Adrenal gland (tissue), 12 donors: ENCODE data around the gene SYT7. TPM values are rescaled to one million over a fixed set of nuclear protein-coding genes. Genes with fewer than 3 reads are reported as not detected.
A peak's percentile ranks its signal among the peaks of the same experiment; 100 is the strongest.

Experiments
- DNase-seq, 7 donors: peaks; one replicate each; pipeline ENCODE4 v3.0.0-alpha.2; 2019 to 2020
- H3K27ac ChIP-seq, 5 donors: fragments of 200-600 bp; sonication (generic) in 4 of 5; 1 replicate in 3 of 5; 2 replicates in 2 of 5; pipeline versions ENCODE4 v1.5.1 to v1.8.0; 2016 to 2020; ENCODE audit warnings: mild to moderate bottlenecking in 1 of 5
- H3K27me3 ChIP-seq: fragments of 200-600 bp; 2 replicates; pipeline ENCODE4 v1.8.0; 2021
- H3K36me3 ChIP-seq, 2 donors: fragments of 200-600 bp; replicated peaks in 1 of 2; 1 replicate in 1 of 2; 2 replicates in 1 of 2; pipeline versions ENCODE4 v1.5.1 to v1.8.0; 2018 to 2022
- H3K4me1 ChIP-seq, 2 donors: fragments of 200-600 bp; replicated peaks in 1 of 2; 1 replicate in 1 of 2; 2 replicates in 1 of 2; pipeline versions ENCODE4 v1.5.1 to v1.8.0; 2018 to 2021
- H3K4me3 ChIP-seq, 4 donors: fragments of 200-600 bp; sonication (generic) in 3 of 4; one replicate each; pipeline ENCODE4 v1.5.1; 2016 to 2018
- H3K9me3 ChIP-seq, 3 donors: fragments of 200-600 bp; sonication (generic) in 1 of 3; replicated peaks in 1 of 3; 1 replicate in 2 of 3; 2 replicates in 1 of 3; pipeline versions ENCODE4 v1.5.1 to v1.8.0; 2016 to 2021
- POLR2A ChIP-seq, 2 donors: fragments of 450-650 bp; IDR thresholded peaks; one replicate each; pipeline ENCODE4 v1.6.1; 2017; ENCODE audit warnings: antibody characterized with exemption in 2 of 2, mild to moderate bottlenecking in 2 of 2, moderate library complexity in 1 of 2
- WGBS, 4 donors: extraction: QIAGEN DNeasy Blood & Tissue Kit in 2 of 4; methylation state at CpG; one replicate each; pipeline versions ENCODE4 v1.1.5 to v1.1.7; 2013 to 2017; 5-methylcytosine and 5-hydroxymethylcytosine counted together
- intact Hi-C, 2 donors: fragments of 100-400 bp; cut with DNase I; formaldehyde crosslinking; loops; one replicate each; pipeline versions ENCODE4 v1.14.1 to v1.15.0; 2022 to 2023
- polyA plus RNA-seq, 3 donors: library from polyadenylated mRNA; stranded (reverse); fragments of 200-250 nt in 2 of 3; fragments of 350-450 nt in 1 of 3; fragmentation: Illumina TruSeq in 1 of 3; extraction: RNeasy Lipid Tissue Mini Kit (QIAGEN cat#74804) in 1 of 3; gene quantifications; one replicate each; pipeline ENCODE4 v1.2.3, GENCODE V29; 2013 to 2014
- total RNA-seq, 9 donors: library from RNA; depleted of rRNA in 4 of 9; stranded (reverse); fragments of >200 nt in 4 of 9; fragments of 120-200 nt in 1 of 9; fragmentation: NEBNext Ultra II Directional in 1 of 9; extraction: Animal tissue kit (Norgen Biotek cat#: 25700) in 1 of 9; gene quantifications; one replicate each; pipeline versions ENCODE4 v1.1.0 to v1.2.4, GENCODE V29; 2013 to 2023
- TF ChIP-seq, protein P1 (sequence below), 6 experiments: fragments of 450-650 bp in 4 of 6; fragments of 200-600 bp in 2 of 6; sonication (generic) in 1 of 6; IDR thresholded peaks; 1 replicate in 5 of 6; 2 replicates in 1 of 6; pipeline versions ENCODE4 v1.5.1 to v1.8.0; 2016 to 2021; ENCODE audit warnings: antibody characterized with exemption in 6 of 6, mild to moderate bottlenecking in 2 of 6, moderate library complexity in 1 of 6
- donor health status: healthy with polysubstance abuse.
- donor health status: Bipolar disorder and iron deficiency.
- donor health status: DM: yes; HTN: yes; CAD: no.
- donor health status: DM: no; HTN: no; CAD: no.
- donor health status: DM: no; HTN: no; CAD: no.
- donor health status: DM: yes; HTN: yes; CAD: no.

SYT7 gene
- total and polyA plus RNA-seq, 12 donors: 0.09 to 6.8 (median 1.3) TPM; not detected in 1

GRCh38 chr11:61628662-61628970, 47.7 kb upstream of the SYT7 start:
- no peak for DNase-seq
- no peaks in the 10 kb centered on the region for H3K9me3 ChIP-seq
- H3K27ac ChIP-seq: no peak overlapping the region
- no peaks in the 10 kb centered on the region for H3K4me1 ChIP-seq
- no peaks in the 10 kb centered on the region for H3K36me3 ChIP-seq
- no peak overlapping the region for H3K4me3 ChIP-seq
- 60 to 74% (median 66%) methylated on average over 5 of the region's 5 CpGs for WGBS, 4 donors
- intact Hi-C loops: loop anchor here in 1 of 2 donors (10.0 kb wide), 1 partner anchor 94 kb away; no protein-coding TSS in a partner anchor
- TF ChIP-seq, protein P1, sequence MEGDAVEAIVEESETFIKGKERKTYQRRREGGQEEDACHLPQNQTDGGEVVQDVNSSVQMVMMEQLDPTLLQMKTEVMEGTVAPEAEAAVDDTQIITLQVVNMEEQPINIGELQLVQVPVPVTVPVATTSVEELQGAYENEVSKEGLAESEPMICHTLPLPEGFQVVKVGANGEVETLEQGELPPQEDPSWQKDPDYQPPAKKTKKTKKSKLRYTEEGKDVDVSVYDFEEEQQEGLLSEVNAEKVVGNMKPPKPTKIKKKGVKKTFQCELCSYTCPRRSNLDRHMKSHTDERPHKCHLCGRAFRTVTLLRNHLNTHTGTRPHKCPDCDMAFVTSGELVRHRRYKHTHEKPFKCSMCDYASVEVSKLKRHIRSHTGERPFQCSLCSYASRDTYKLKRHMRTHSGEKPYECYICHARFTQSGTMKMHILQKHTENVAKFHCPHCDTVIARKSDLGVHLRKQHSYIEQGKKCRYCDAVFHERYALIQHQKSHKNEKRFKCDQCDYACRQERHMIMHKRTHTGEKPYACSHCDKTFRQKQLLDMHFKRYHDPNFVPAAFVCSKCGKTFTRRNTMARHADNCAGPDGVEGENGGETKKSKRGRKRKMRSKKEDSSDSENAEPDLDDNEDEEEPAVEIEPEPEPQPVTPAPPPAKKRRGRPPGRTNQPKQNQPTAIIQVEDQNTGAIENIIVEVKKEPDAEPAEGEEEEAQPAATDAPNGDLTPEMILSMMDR (IDR thresholded peaks at IDR 0.05): no peak
- no peak for TF ChIP-seq POLR2A (IDR thresholded peaks at IDR 0.05)
- no peaks in the 10 kb centered on the region for H3K27me3 ChIP-seq

GRCh38 chr11:61627850-61628661, 47.2 kb upstream of the SYT7 start:
- no peaks in the 10 kb centered on the region for H3K27me3 ChIP-seq
- intact Hi-C loops: loop anchor here in 1 of 2 donors (10.0 kb wide), 1 partner anchor 93 kb away; no protein-coding TSS in a partner anchor
- DNase-seq: peak; percentile 58 to 86 (median 68)
- no peaks in the 10 kb centered on the region for H3K36me3 ChIP-seq
- WGBS, 4 donors: 57 to 75% (median 67%) methylated on average over 5 to 13 of the region's 13 CpGs
- TF ChIP-seq POLR2A (IDR thresholded peaks at IDR 0.05): no peak
- TF ChIP-seq, protein P1 (IDR thresholded peaks at IDR 0.05): peak; percentile 44 to 72 (median 65)
- H3K27ac ChIP-seq: no peak overlapping the region
- H3K4me3 ChIP-seq: no peak overlapping the region
- H3K9me3 ChIP-seq: no peaks in the 10 kb centered on the region
- no peaks in the 10 kb centered on the region for H3K4me1 ChIP-seq

DNA sequence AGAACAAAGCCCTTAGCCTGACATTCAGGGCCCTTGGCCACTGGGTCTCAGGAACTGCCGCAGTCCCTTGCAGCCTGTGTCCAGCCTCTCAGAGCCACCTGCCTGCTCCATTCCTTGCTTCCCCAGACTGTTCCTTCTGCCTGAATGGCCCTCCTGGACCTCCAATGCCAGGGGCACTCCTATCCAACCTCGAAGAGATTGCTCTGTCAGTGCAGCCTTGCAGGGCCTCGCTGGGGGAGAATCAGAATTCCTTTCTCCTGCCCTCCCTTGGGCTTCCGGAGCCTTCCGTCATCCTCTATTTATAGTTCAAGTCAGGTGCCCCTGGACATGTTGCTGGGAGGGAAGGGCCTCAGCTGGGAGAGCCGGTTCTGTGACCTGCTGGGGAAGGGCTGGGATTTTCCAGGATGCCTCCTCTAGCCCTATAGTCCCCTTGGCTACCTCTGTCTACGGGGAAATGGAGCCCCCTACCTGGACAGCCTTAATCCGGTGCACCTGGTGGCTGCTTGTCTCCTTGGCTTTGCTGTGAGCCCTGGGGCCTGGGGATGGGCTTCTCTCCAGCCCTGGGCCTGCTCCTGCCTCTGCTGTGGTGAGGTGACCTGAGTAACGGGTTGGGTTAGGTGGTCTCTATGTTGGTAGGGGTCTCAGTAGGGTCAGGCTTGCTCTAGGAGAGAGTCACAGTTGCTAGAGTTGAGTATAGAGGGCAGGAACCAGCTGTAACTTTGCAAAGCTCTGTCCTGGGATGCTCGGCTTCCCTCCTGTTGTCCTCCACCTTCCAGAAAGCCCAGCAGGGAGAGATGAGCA, 45.9 kb upstream of the SYT7 start:
- Histone ChIP-seq H3K9me3 (no peaks in the 10 kb centered on the region), H3K4me1 (no peaks in the 10 kb centered on the region), H3K27ac (no peak overlapping the region), H3K4me3 (no peak overlapping the region), H3K27me3 (no peaks in the 10 kb centered on the region), H3K36me3 (no peaks in the 10 kb centered on the region)
- peak in 4 of 7 donors; percentile 24 to 67 (median 28) for DNase-seq
- TF ChIP-seq, protein P1 (IDR thresholded peaks at IDR 0.05): no peak
- no peak for TF ChIP-seq POLR2A (IDR thresholded peaks at IDR 0.05)
- intact Hi-C loops: loop anchor here in 1 of 2 donors (10.0 kb wide), 1 partner anchor 92 kb away; no protein-coding TSS in a partner anchor
- WGBS, 4 donors: 64 to 67% (median 65%) methylated on average over 9 to 10 of the region's 10 CpGs

DNA sequence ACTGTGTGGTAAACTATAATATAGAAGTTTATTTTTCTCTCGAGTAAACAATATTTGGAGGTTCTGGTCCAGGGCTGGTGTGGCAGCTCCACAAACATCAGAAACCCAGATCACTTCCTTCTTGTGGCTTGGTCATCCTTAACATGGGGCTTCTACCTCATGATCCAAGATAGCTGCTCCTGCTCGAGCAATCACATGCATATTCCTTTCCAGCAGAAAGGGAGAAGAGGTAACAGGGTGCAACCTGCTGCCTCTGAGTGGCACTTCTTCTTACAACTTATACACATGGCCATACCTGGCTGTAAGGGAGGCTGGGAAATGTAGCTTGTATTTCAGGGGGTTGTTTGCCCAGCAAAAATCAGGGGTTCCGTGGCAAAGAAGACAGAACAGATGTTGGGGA, 44.6 kb upstream of the SYT7 start:
- peaks cover 9% of the 10 kb centered on the region for H3K27me3 ChIP-seq
- DNase-seq: no peak
- H3K9me3 ChIP-seq: no peaks in the 10 kb centered on the region
- H3K27ac ChIP-seq: no peak overlapping the region
- H3K36me3 ChIP-seq: no peaks in the 10 kb centered on the region
- no peak for TF ChIP-seq POLR2A (IDR thresholded peaks at IDR 0.05)
- TF ChIP-seq, protein P1 (IDR thresholded peaks at IDR 0.05): no peak
- H3K4me1 ChIP-seq: no peaks in the 10 kb centered on the region
- intact Hi-C loops: loop anchor here in 1 of 2 donors (10.0 kb wide), 1 partner anchor 91 kb away; no protein-coding TSS in a partner anchor
- 83 to 96% (median 91%) methylated on average over 3 of the region's 3 CpGs for WGBS, 4 donors
- no peak overlapping the region for H3K4me3 ChIP-seq
